ENCODE data around the gene FBXO21.
"Not testable (repeated sequence)": the region's sequence is repeated elsewhere in the genome, so short reads cannot be mapped to it uniquely, and the experiment has no call there.

The FBXO21 gene

DNA sequence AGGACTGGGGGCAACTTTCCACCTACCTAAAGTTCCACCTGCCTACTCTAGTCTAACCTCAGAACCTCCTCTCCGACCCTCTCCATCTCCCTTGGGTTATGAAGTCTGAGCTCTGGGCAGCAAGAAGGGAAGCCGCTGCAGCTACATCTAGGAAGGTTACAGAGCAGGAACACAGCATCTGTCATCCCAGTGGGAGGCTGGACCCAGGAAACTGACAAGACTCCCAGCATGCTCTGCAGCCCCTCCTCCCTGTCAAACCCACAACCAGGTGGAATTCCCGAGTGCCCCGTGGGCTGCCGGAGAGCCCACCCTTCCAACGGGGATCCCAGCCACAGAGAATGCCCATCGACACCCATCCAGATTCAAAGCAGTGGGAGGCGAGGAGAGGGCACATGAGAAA, 93.1 kb downstream of the FBXO21 start:
- H3K9ac ChIP-seq (ENCODE audit: low read length), result no peak overlapping the region
- no peak overlapping the region for H3K4me3 ChIP-seq (ENCODE audit: low read length)
- H3K27me3 ChIP-seq (replicated peaks; ENCODE audit: insufficient read depth, low read length), result no peaks in the 10 kb centered on the region
- H3K4me2 ChIP-seq (ENCODE audit: low read depth, low read length), result no peak overlapping the region
- H4K20me1 ChIP-seq (ENCODE audit: insufficient read depth, low read length), result no peaks in the 10 kb centered on the region
- H3K79me2 ChIP-seq (ENCODE audit: low read length), result 0 out of 2 replicates have a peak, but pooled peaks cover 4% of the 10 kb centered on the region
- no peak overlapping the region for H3K27ac ChIP-seq (ENCODE audit: low read length)
- H3F3A ChIP-seq (ENCODE audit: insufficient read depth, low read length), result no peaks in the 10 kb centered on the region
- no peak overlapping the region for H2AFZ ChIP-seq (ENCODE audit: low read length)
- no peaks in the 10 kb centered on the region for H3K9me2 ChIP-seq (replicated peaks; ENCODE audit: insufficient read depth, low read length)
- no peaks in the 10 kb centered on the region for H3K4me1 ChIP-seq (ENCODE audit: low read length)
- no peak for DNase-seq
- H3K36me3 ChIP-seq (replicated peaks; ENCODE audit: insufficient read depth, low read length), result no peaks in the 10 kb centered on the region
- no peaks in the 10 kb centered on the region for H3K9me3 ChIP-seq (replicated peaks; ENCODE audit: insufficient read depth, low read length)
- no peak for TF ChIP-seq EZH2phosphoT487 (IDR thresholded peaks at IDR 0.05; ENCODE audit: low read length)
- TF ChIP-seq CTCF (IDR thresholded peaks at IDR 0.05; ENCODE audit: low read length), result no peak
- TF ChIP-seq EZH2 (optimal IDR thresholded peaks at IDR 0.05; ENCODE audit: low read depth, low read length), result no peak

GRCh38 chr12:117096501-117097042, 93.7 kb downstream of the FBXO21 start:
- 0 out of 2 replicates have a peak, but pooled peaks cover 4% of the 10 kb centered on the region for H3K79me2 ChIP-seq (ENCODE audit: low read length)
- H3K9me3 ChIP-seq (replicated peaks; ENCODE audit: insufficient read depth, low read length), result no peaks in the 10 kb centered on the region
- no peaks in the 10 kb centered on the region for H3K36me3 ChIP-seq (replicated peaks; ENCODE audit: insufficient read depth, low read length)
- H3K4me1 ChIP-seq (ENCODE audit: low read length), result no peaks in the 10 kb centered on the region
- no peak for DNase-seq
- no peaks in the 10 kb centered on the region for H4K20me1 ChIP-seq (ENCODE audit: insufficient read depth, low read length)
- no peaks in the 10 kb centered on the region for H3F3A ChIP-seq (ENCODE audit: insufficient read depth, low read length)
- H3K27me3 ChIP-seq (replicated peaks; ENCODE audit: insufficient read depth, low read length), result no peaks in the 10 kb centered on the region
- no peak overlapping the region for H2AFZ ChIP-seq (ENCODE audit: low read length)
- no peak overlapping the region for H3K4me3 ChIP-seq (ENCODE audit: low read length)
- no peak overlapping the region for H3K9ac ChIP-seq (ENCODE audit: low read length)
- H3K9me2 ChIP-seq (replicated peaks; ENCODE audit: insufficient read depth, low read length), result no peaks in the 10 kb centered on the region
- TF ChIP-seq CTCF (IDR thresholded peaks at IDR 0.05; ENCODE audit: low read length), result no peak
- H3K27ac ChIP-seq (ENCODE audit: low read length), result no peak overlapping the region
- no peak overlapping the region for H3K4me2 ChIP-seq (ENCODE audit: low read depth, low read length)

DNA sequence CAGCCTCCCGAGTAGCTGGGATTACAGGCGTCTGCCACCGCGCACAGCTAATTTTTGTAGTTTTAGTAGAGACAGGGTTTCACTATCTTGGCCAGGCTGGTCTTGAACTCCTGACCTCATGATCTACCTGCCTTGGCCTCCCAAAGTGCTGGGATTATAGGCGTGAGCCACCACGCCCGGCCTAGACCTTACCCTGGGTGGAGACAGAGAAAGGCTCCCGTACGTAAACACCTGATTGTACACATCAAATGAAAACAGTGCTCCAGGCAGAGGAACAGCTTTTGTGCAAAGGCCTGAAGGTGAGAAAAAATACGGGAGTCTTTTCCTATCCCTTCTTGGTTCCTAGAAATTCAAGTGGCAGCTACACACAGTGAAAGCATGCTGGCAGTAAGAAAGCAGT, 95.1 kb downstream of the FBXO21 start:
- H3K27ac ChIP-seq (ENCODE audit: low read length); H3K79me2 ChIP-seq (ENCODE audit: low read length); H3K4me3 ChIP-seq (ENCODE audit: low read length); H2AFZ ChIP-seq (ENCODE audit: low read length); H3K4me2 ChIP-seq (ENCODE audit: low read depth, low read length); H3K9ac ChIP-seq (ENCODE audit: low read length); H4K20me1 ChIP-seq (ENCODE audit: insufficient read depth, low read length); H3K9me2 ChIP-seq (replicated peaks; ENCODE audit: insufficient read depth, low read length); H3K9me3 ChIP-seq (replicated peaks; ENCODE audit: insufficient read depth, low read length); H3F3A ChIP-seq (ENCODE audit: insufficient read depth, low read length); H3K4me1 ChIP-seq (ENCODE audit: low read length); DNase-seq; H3K27me3 ChIP-seq (replicated peaks; ENCODE audit: insufficient read depth, low read length); H3K36me3 ChIP-seq (replicated peaks; ENCODE audit: insufficient read depth, low read length): not testable (repeated sequence)

DNA sequence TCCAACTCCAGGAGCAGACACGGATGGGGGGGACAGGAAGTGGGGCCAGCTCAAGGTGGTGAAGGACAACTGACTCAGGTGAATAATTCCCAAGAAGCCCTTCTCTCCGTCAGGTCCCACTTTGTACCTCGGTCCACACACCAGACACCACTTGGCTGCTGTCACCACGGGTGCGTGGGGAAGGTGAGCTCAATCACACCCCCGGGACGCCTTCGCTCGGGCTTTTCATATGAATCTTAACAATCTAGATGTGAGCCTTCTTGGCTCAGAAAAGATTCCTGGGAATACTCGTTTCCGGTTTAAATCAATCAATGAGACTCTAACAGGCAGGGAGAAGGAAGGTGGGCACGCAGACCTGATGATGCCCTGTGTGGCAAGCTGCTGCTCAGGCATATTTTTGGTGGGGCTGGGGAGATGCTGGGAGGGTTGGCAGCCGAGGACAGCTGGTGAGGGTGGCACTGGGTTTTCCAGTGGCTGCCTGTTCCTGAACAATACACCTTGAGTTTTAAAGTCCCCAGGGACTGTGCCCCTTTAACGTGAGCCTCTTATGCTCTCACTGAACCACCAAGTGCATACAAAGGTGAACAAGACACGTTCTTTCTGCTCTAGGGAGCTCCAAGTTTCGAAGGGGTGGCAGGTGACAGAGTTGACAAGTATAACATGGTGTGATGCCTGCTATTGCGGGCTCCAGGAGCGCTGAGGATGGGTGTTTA, 96.2 kb downstream of the FBXO21 start:
- no peak overlapping the region for H3K4me2 ChIP-seq (ENCODE audit: low read depth, low read length)

More for the DNA sequence above, 96.2 kb downstream of the FBXO21 start:
- Histone ChIP-seq H3K9me3 (replicated peaks; ENCODE audit: insufficient read depth, low read length) (no peaks in the 10 kb centered on the region), H3K27ac (ENCODE audit: low read length) (no peak overlapping the region), H3K4me3 (ENCODE audit: low read length) (no peak overlapping the region), H3F3A (ENCODE audit: insufficient read depth, low read length) (no peaks in the 10 kb centered on the region), H3K79me2 (ENCODE audit: low read length) (0 out of 2 replicates have a peak, but pooled peaks cover 4% of the 10 kb centered on the region), H2AFZ (ENCODE audit: low read length) (no peak overlapping the region), H3K9me2 (replicated peaks; ENCODE audit: insufficient read depth, low read length) (no peaks in the 10 kb centered on the region), H3K9ac (ENCODE audit: low read length) (no peak overlapping the region), H3K4me1 (ENCODE audit: low read length) (no peaks in the 10 kb centered on the region), H3K27me3 (replicated peaks; ENCODE audit: insufficient read depth, low read length) (no peaks in the 10 kb centered on the region), H3K36me3 (replicated peaks; ENCODE audit: insufficient read depth, low read length) (no peaks in the 10 kb centered on the region), H4K20me1 (ENCODE audit: insufficient read depth, low read length) (no peaks in the 10 kb centered on the region)
- DNase-seq, result no peak
- TF ChIP-seq CTCF (IDR thresholded peaks at IDR 0.05; ENCODE audit: low read length) (no peak), EZH2phosphoT487 (IDR thresholded peaks at IDR 0.05; ENCODE audit: low read length) (no peak), EZH2 (optimal IDR thresholded peaks at IDR 0.05; ENCODE audit: low read depth, low read length) (no peak)

Data from MM.1S (cell line).